Mesodermal cell (in vitro differentiated cells): ENCODE measurements around the gene SULT1E1.

Experiments used
- H3K27ac ChIP-seq: 2 replicates; pipeline ENCODE4 v1.7.0; 2013; ENCODE audit warnings: mild to moderate bottlenecking, low read depth, low read length, moderate library complexity; ENCODE audit not compliant: severe bottlenecking
- H3K36me3 ChIP-seq: 2 replicates; pipeline ENCODE4 v1.7.1; 2013; ENCODE audit warnings: mild to moderate bottlenecking, low read length, moderate library complexity; ENCODE audit not compliant: control insufficient read depth, insufficient read depth
- H3K4me1 ChIP-seq: one replicate; pipeline ENCODE4 v1.7.1; 2013; ENCODE audit warnings: mild to moderate bottlenecking, low read length; ENCODE audit not compliant: insufficient read depth, control insufficient read depth, poor library complexity, severe bottlenecking
- H3K4me3 ChIP-seq: 2 replicates; pipeline ENCODE4 v1.7.0; 2013; ENCODE audit warnings: low read length, control low read depth, mild to moderate bottlenecking; ENCODE audit not compliant: insufficient read depth, poor library complexity, severe bottlenecking; ENCODE audit errors: extremely low read depth
- H3K9me3 ChIP-seq: 2 replicates; pipeline ENCODE4 v1.7.1; 2013; ENCODE audit warnings: mild to moderate bottlenecking, low read length, moderate library complexity; ENCODE audit not compliant: control insufficient read depth
- WGBS, 2 experiments: methylation state at CpG; one replicate each; pipeline ENCODE4 v1.1.5; 2013; ENCODE audit warnings: missing lambda C conversion rate in 2 of 2; ENCODE audit not compliant: insufficient coverage in 2 of 2; 5-methylcytosine and 5-hydroxymethylcytosine counted together

The SULT1E1 gene

GRCh38 chr4:69876071-69876470, 16.1 kb upstream of the SULT1E1 start:
- WGBS, 2 experiments = 25 to 81% methylated on average over 1 to 2 of the region's 3 CpGs

GRCh38 chr4:69875576-69875975, 15.6 kb upstream of the SULT1E1 start:
- no peaks in the 10 kb centered on the region for H3K36me3 ChIP-seq
- no peaks in the 10 kb centered on the region for H3K4me1 ChIP-seq
- H3K27ac ChIP-seq = no peak overlapping the region
- WGBS, 2 experiments = 100% methylated on average over 1 of the region's 2 CpGs; no CpG with 5 or more reads in 1 of the 2 experiments
- no peaks in the 10 kb centered on the region for H3K9me3 ChIP-seq
- H3K4me3 ChIP-seq = no peak overlapping the region

More at GRCh38 chr4:69876071-69876470, 16.1 kb upstream of the SULT1E1 start:
- no peaks in the 10 kb centered on the region for H3K36me3 ChIP-seq
- H3K9me3 ChIP-seq = no peaks in the 10 kb centered on the region
- H3K4me3 ChIP-seq = no peak overlapping the region
- no peaks in the 10 kb centered on the region for H3K4me1 ChIP-seq
- no peak overlapping the region for H3K27ac ChIP-seq

DNA sequence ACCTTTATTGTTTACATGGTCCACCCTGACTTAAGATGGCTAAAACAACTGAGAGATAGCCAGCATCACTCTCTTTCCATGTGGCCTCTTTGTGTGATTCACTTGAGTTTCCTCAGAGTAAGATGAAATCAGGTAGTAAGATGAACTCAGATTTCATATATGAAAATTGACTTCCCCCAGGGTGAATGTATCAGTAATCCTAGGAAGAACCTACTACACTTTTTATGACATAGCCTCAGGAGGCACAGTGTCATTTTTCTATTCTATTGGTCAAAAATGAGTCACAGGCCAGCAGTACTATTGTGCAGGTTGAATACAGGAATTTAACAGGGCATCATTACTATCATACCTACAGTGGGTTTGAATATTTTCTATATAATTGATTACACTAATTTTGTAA, 14.6 kb upstream of the SULT1E1 start:
- Histone ChIP-seq H3K27ac (no peak overlapping the region), H3K9me3 (peaks cover 4% of the 10 kb centered on the region), H3K4me1 (no peaks in the 10 kb centered on the region), H3K36me3 (no peaks in the 10 kb centered on the region), H3K4me3 (no peak overlapping the region)

GRCh38 chr4:69861756-69862155, 1.8 kb upstream of the SULT1E1 start:
- H3K4me3 ChIP-seq = no peak overlapping the region
- no CpG with 5 or more reads among the region's 1 CpG for WGBS, 2 experiments
- no peaks in the 10 kb centered on the region for H3K36me3 ChIP-seq
- H3K27ac ChIP-seq = no peak overlapping the region
- H3K4me1 ChIP-seq = no peaks in the 10 kb centered on the region
- no peaks in the 10 kb centered on the region for H3K9me3 ChIP-seq

DNA sequence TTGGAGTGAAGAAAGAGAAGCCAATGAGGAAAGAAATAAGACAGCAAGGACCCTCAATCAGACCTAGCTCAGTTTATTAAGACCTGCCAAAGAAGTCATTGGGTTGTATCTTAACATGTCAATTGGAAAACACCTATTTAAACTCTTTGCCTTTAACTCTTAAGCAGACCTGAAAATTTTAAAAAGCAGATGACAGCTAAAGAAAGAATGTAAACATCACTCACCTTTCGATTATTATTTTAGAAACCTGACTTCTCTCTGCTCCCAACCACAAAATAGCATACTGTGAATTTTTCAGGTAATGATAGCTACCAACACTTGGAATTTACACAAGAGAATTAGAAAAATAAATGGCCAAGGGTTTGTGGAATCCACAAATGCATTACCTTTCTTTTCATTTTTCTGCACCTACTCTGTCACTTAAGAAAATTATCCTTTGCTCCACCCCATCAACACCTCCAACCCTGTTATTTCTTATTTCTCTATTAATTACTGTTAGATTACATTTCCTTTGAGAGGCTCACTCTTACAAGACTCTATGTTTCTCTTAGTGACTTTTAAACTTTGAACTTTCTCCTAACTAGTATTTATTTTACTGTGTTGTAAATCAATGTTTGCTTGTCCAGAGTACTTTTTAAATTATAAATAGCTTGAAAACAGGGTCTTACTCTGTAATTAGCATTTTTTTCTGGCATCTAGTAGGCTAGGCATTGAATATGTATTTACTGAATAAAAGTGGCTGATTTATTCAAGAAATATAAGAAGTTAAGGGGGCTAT, 765 bp upstream of the SULT1E1 start:
- Histone ChIP-seq H3K4me1 (no peaks in the 10 kb centered on the region), H3K9me3 (no peaks in the 10 kb centered on the region), H3K36me3 (no peaks in the 10 kb centered on the region), H3K4me3 (no peak overlapping the region), H3K27ac (no peak overlapping the region)
- WGBS, 2 experiments = no CpG with 5 or more reads among the region's 1 CpG

DNA sequence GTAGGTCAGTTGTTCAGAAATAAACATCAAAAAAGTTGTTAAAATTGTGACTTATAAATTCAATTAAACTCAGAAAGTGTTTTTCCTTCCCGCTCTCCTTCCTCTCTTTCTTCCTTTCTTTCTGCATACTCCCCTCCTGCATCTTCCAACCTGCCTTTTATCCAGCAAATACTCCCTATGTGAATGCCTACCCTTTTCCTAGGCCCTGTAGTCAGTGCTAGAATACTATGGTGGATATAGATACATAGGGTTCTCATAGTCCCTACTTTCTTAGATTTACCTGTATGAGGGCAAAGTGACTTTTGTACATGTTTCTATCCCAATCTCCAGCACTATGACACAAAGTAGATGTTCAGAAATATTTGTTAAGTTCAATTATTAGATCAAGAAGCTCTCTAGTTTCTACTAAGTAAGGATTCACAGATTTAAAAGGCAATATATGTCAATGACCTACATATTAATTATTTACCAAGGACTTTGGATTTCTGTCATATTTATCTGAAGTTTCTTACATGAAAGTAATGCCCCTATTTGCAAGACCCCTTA, 732 bp downstream of the SULT1E1 start:
- WGBS, 2 experiments = 80 to 100% methylated on average over 1 of the region's 1 CpG
- H3K9me3 ChIP-seq = no peaks in the 10 kb centered on the region
- H3K4me3 ChIP-seq = no peak overlapping the region
- no peaks in the 10 kb centered on the region for H3K36me3 ChIP-seq
- no peak overlapping the region for H3K27ac ChIP-seq
- H3K4me1 ChIP-seq = no peaks in the 10 kb centered on the region

- Histone ChIP-seq H3K4me3 (no peak overlapping the region), H3K36me3 (no peaks in the 10 kb centered on the region), H3K4me1 (no peaks in the 10 kb centered on the region), H3K27ac (no peak overlapping the region), H3K9me3 (no peaks in the 10 kb centered on the region)
- WGBS, 2 experiments = 60% methylated on average over 1 of the region's 1 CpG; no CpG with 5 or more reads in 1 of the 2 experiments
Measured at GRCh38 chr4:69858690-69859089, 1.3 kb downstream of the SULT1E1 start.

- WGBS, 2 experiments = 100% methylated on average over 1 of the region's 2 CpGs; no CpG with 5 or more reads in 1 of the 2 experiments
- no peaks in the 10 kb centered on the region for H3K9me3 ChIP-seq
- H3K27ac ChIP-seq = no peak overlapping the region
- no peaks in the 10 kb centered on the region for H3K4me1 ChIP-seq
- H3K36me3 ChIP-seq = no peaks in the 10 kb centered on the region
- no peak overlapping the region for H3K4me3 ChIP-seq
Measured at GRCh38 chr4:69855822-69856221, 4.1 kb downstream of the SULT1E1 start.

DNA sequence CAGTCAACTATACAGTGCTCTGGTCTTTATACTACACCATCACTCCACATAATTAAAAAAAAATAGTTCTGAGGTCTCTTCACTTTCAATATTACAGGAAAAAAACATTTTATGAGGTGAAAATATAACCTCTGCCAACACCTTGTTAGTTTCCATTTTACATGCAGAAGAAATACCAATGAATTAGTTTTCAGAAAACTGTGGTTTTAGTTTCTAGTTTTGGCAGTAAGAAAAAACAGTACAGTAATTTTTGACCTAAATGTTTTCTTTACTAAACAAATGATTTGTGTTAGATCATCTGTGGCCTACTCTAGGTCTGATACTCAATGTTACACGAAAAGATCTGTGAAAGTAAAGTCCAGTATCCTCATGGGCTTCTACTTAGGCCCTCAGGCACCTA, 10.0 kb downstream of the SULT1E1 start:
- WGBS, 2 experiments = 67% methylated on average over 1 of the region's 1 CpG; no CpG with 5 or more reads in 1 of the 2 experiments
- Histone ChIP-seq H3K4me3 (no peak overlapping the region), H3K4me1 (no peaks in the 10 kb centered on the region), H3K36me3 (no peaks in the 10 kb centered on the region), H3K9me3 (no peaks in the 10 kb centered on the region), H3K27ac (no peak overlapping the region)

DNA sequence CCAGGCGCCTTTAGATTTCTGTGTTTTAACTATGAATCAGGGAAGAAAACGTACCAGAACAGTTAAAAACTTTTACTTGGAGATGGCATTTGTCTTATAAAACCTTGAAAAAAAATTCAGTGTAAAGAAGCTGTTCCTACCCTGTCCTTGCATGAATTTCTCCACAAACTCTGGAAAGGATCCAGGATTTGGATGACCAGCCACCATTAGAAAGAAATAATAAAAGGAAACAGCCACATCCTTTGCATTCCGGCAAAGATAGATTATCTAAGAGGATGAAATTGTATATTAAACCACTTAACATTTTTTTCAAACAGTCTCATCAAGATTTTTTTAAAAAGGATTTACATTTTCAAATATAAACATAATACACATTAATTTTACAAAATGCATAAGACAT, 10.6 kb downstream of the SULT1E1 start:
- Histone ChIP-seq H3K36me3 (no peaks in the 10 kb centered on the region), H3K4me3 (no peak overlapping the region), H3K4me1 (no peaks in the 10 kb centered on the region), H3K27ac (no peak overlapping the region), H3K9me3 (no peaks in the 10 kb centered on the region)
- 83% methylated on average over 2 of the region's 3 CpGs; no CpG with 5 or more reads in 1 of the 2 experiments for WGBS, 2 experiments

DNA sequence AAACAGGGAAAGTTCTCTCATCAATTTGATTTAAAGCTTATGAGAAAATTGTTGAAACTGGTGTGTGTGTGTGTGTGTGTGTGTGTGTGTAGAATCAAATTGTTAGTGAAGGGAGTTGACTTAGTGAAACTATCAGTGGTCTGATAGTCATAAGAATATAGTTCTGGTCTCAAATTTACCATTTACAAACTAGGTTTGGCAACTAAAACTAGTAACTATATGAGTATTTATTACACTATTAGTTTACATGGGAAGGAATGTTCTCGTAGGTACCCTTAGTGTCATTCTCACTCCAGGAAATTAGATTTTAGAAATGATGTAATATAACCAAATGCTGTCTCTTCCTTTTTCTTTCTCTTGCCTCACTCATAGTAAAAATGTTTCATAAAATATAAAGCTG, 11.9 kb downstream of the SULT1E1 start:
- Histone ChIP-seq H3K9me3 (no peaks in the 10 kb centered on the region), H3K4me3 (no peak overlapping the region), H3K36me3 (no peaks in the 10 kb centered on the region), H3K27ac (no peak overlapping the region), H3K4me1 (no peaks in the 10 kb centered on the region)
- no CpG with 5 or more reads among the region's 1 CpG for WGBS, 2 experiments
